Nephron progenitor cell (in vitro differentiated cells): ENCODE measurements around the gene TLL2.
A peak's percentile ranks its signal among the peaks of the same experiment; 100 is the strongest.

ENCODE experiments used
- DNase-seq: peaks from one replicate; pipeline ENCODE4 v3.0.0; 2021
- H3K27ac Mint-ChIP-seq: 2 replicates; pipeline ENCODE4 v1.8.0; 2021; ENCODE audit warnings: mild to moderate bottlenecking, moderate library complexity, mixed read lengths
- H3K27me3 Mint-ChIP-seq: 2 replicates; pipeline ENCODE4 v1.8.0; 2021; ENCODE audit warnings: mild to moderate bottlenecking, low read depth, mixed read lengths; ENCODE audit not compliant: poor library complexity
- H3K36me3 Mint-ChIP-seq: 2 replicates; pipeline ENCODE4 v1.8.0; 2021; ENCODE audit warnings: low read depth, mixed read lengths
- H3K4me1 Mint-ChIP-seq: 2 replicates; pipeline ENCODE4 v1.8.0; 2021; ENCODE audit warnings: mixed read lengths
- H3K4me3 Mint-ChIP-seq: 2 replicates; pipeline ENCODE4 v1.8.0; 2021; ENCODE audit warnings: mild to moderate bottlenecking, moderate library complexity, mixed read lengths
- H3K9me3 Mint-ChIP-seq: 2 replicates; pipeline ENCODE4 v1.8.0; 2021; ENCODE audit warnings: mild to moderate bottlenecking, moderate library complexity, mixed read lengths
- TF ChIP-seq, protein P1 (sequence below): fragments of 200-600 bp; sonication (generic); IDR thresholded peaks from 2 replicates; pipeline ENCODE4 v1.5.0; 2021; ENCODE audit warnings: antibody characterized with exemption

Gene TLL2

GRCh38 chr10:96411716-96412320, 101.9 kb downstream of the TLL2 start:
- Mint-ChIP-seq H3K27me3 (peaks cover under 1% of the 10 kb centered on the region), H3K27ac (no peak overlapping the region), H3K4me3 (no peak overlapping the region), H3K9me3 (no peaks in the 10 kb centered on the region), H3K36me3 (no peaks in the 10 kb centered on the region), H3K4me1 (peaks cover 10% of the 10 kb centered on the region)
- no peak for DNase-seq
- TF ChIP-seq, protein P1, sequence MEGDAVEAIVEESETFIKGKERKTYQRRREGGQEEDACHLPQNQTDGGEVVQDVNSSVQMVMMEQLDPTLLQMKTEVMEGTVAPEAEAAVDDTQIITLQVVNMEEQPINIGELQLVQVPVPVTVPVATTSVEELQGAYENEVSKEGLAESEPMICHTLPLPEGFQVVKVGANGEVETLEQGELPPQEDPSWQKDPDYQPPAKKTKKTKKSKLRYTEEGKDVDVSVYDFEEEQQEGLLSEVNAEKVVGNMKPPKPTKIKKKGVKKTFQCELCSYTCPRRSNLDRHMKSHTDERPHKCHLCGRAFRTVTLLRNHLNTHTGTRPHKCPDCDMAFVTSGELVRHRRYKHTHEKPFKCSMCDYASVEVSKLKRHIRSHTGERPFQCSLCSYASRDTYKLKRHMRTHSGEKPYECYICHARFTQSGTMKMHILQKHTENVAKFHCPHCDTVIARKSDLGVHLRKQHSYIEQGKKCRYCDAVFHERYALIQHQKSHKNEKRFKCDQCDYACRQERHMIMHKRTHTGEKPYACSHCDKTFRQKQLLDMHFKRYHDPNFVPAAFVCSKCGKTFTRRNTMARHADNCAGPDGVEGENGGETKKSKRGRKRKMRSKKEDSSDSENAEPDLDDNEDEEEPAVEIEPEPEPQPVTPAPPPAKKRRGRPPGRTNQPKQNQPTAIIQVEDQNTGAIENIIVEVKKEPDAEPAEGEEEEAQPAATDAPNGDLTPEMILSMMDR = no peak

GRCh38 chr10:96410296-96410695, 103.4 kb downstream of the TLL2 start:
- peaks cover 26% of the 10 kb centered on the region for H3K4me1 Mint-ChIP-seq
- TF ChIP-seq, protein P1 = no peak
- no peak overlapping the region for H3K27ac Mint-ChIP-seq
- DNase-seq = no peak
- no peaks in the 10 kb centered on the region for H3K9me3 Mint-ChIP-seq
- H3K36me3 Mint-ChIP-seq = no peaks in the 10 kb centered on the region
- no peak overlapping the region for H3K4me3 Mint-ChIP-seq
- peaks cover 3% of the 10 kb centered on the region for H3K27me3 Mint-ChIP-seq

DNA sequence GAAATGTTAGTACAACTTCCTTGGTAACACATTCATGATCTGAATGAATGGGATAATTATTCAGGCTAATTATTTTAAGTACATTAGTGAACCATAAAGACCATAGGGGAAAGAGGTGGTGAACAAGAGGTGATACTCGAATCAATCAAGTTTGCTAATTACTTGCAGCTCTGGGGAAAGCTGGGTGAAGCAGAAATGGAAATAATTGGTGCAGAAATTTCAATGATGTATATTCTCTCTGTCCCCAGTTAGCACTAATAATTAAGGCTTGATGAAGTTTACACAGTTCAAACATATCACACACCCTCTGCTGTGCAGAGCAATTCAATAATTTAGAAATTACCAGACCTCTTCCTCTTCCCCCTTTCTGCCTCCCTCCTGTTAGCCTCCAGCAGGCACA, 105.5 kb downstream of the TLL2 start:
- H3K27me3 Mint-ChIP-seq = peaks cover 6% of the 10 kb centered on the region
- H3K9me3 Mint-ChIP-seq = no peaks in the 10 kb centered on the region
- H3K36me3 Mint-ChIP-seq = no peaks in the 10 kb centered on the region
- peaks cover 39% of the 10 kb centered on the region for H3K4me1 Mint-ChIP-seq
- no peak overlapping the region for H3K27ac Mint-ChIP-seq
- no peak for DNase-seq
- TF ChIP-seq, protein P1 = no peak
- H3K4me3 Mint-ChIP-seq = no peak overlapping the region

DNA sequence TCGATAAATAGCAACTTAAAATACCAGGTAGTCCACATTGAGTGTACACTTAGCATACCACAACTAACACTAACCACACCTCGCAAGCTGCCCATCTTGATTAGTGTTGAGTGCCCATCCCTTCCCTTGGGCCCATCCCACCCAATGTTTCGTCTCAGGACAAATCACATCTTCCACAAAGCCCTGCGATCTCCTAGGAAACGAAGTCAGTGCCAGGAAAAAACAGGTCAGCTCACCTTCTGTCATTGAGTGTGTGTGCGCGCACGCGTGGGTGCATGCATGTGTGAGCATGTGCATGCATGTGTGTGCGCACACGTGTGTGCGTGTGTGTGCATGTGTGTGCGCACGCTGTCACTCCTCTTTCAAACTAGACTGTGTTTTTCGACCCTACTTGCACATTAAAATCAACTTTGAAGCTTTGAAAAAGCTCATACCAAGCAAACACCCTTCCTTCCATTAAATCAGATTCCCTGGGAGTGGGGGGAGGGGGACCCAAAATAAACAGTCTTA, 106.1 kb downstream of the TLL2 start:
- TF ChIP-seq, protein P1 = no peak
- Mint-ChIP-seq H3K27ac (no peak overlapping the region), H3K4me1 (peaks cover 39% of the 10 kb centered on the region), H3K9me3 (no peaks in the 10 kb centered on the region), H3K27me3 (peaks cover 6% of the 10 kb centered on the region), H3K4me3 (no peak overlapping the region), H3K36me3 (no peaks in the 10 kb centered on the region)
- no peak for DNase-seq

GRCh38 chr10:96406091-96406490, 107.6 kb downstream of the TLL2 start:
- Mint-ChIP-seq H3K9me3 (no peaks in the 10 kb centered on the region), H3K27ac (no peak overlapping the region), H3K4me1 (peaks cover 49% of the 10 kb centered on the region), H3K27me3 (peaks cover 11% of the 10 kb centered on the region), H3K4me3 (peak overlapping the region; percentile 40), H3K36me3 (no peaks in the 10 kb centered on the region)
- no peak for DNase-seq
- TF ChIP-seq, protein P1 = no peak
